HG02884 (cell line): ENCODE measurements around the gene UNC5C.
"Not testable (repeated sequence)": the region's sequence is repeated elsewhere in the genome, so short reads cannot be mapped to it uniquely, and the experiment has no call there.

ENCODE experiments used
- ATAC-seq: cut with Tn5 transposase; IDR thresholded peaks from one replicate; pipeline ENCODE4 v1.9.1; 2021; ENCODE audit warnings: mild to moderate bottlenecking, moderate library complexity; ENCODE audit not compliant: unreplicated experiment

The UNC5C gene

DNA sequence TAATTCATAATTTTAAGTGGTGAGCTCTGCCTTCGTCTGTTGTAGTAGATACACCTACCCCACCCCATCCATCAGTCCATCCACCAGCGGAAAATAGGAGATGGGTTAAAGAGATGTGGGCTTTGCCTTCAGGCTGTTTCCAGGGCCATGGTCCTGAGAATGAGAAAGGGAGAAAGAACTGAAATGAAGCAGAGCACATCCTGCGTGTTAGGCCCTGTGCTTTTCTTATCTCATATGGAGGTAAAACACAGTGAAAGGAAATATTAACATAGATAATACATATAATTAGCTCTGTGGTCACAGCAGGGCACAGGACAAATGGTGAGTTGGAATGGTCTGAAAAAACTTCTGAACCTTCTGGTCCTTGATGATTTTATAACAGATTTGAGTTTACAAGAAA lies 397.5 kb downstream of the UNC5C start:
- ATAC-seq = no peak

DNA sequence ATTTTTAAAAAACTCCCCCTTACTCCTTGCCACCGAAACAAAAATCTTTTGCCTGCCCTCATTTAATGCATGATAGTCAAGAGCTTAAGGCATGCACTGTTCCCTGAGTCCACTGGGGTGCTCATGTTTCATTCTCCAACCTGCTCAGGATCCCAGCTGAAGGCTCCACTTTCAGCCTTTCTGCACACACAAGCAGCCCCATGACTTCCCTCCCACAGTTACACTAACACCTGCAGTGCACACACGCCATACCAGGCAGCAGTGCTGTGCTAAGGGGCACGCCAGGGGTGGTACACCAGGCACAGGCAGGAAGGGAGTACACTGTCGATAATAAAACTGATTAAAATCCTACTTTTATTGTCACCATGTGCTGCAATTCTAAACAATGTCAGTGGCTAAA lies 405.8 kb downstream of the UNC5C start:
- no peak for ATAC-seq

DNA sequence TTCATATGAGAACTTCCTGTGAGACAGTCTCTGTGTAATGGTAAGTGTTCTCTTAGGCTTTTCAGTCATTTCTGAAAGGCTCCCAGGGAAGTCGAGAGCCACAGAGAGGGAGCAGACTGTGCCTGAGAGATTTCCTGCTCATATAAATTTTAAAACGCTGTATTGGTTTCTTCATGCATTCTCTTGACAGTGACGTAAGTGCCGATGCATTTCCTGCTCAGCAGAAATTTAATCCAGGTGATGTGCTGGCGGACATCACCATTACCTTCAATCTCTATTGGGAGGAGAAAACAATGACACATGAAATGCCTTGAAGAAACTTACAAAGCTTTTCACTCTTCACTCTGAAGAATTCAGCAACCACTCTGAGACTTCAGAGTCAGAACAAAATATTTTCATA lies 407.4 kb downstream of the UNC5C start:
- ATAC-seq = no peak

DNA sequence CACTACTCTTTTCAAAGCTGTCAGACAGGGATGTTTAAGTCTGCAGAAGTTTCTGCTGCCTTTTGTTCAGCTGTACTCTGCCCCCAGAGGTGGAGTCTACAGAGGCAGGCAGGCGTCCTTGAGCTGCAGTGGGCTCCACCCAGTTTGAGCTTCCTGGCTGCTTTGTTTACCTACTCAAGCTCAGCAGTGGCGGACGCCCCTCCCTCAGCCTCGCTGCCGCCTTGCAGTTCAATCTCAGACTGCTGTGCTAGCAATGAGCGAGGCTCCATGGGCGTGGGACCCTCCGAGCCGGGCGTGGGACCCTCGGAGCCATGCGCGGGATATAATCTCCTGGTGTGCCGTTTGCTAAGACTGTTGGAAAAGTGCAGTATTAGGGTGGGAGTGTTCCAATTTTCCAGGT lies 409.3 kb downstream of the UNC5C start:
- ATAC-seq = not testable (repeated sequence)

DNA sequence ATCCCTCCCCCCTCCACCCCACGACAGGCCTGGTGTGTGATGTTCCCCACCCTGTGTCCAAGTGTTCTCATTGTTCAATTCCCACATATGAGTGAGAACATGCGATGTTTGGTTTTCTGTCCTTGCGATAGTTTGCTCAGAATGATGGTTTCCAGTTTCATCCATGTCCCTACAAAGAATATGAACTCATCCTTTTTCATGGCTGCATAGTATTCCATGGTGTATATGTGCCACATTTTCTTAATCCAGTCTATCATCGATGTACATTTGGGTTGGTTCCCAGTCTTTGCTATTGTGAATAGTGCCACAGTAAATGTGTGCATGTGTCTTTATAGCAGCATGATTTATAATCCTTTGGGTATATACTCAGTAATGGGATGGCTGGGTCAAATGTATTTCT lies 414.8 kb downstream of the UNC5C start:
- not testable (repeated sequence) for ATAC-seq

DNA sequence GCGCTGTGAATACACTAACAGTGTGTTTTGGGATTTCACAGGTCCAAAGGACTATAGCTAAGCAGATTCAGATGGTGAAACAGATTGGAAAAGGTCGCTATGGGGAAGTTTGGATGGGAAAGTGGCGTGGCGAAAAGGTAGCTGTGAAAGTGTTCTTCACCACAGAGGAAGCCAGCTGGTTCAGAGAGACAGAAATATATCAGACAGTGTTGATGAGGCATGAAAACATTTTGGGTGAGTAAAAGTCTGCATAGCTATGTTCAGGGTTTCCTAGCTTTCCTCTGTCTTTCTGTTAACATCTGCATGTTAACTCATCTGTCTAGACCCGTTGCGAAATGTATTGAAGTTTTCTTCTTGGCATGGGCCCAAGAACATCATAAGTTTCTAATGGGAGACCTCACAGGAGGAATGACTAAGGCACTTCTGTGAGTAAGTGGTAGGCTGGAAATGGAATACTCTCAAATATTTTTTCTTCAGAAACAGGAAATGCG lies 418.9 kb downstream of the UNC5C start:
- ATAC-seq = no peak

DNA sequence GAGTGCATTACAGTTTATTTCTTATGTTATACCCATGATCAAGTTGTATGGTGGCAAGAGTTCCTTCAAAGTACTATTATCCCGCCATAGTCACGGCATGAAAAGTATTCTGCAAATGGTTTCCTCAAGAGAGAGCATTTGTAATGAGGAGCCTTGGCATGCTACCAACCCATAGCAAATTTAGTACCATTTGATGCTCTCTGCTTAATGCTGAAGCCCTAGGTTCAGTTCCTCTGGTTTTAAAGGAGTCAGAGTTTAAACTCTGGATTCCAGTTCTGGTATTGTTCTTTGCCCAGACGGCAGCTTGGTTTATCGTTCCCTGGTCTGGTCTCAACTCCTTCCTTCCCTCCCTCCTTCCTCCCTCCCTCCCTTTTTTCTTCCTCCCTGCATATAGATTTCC lies 419.7 kb downstream of the UNC5C start:
- no peak for ATAC-seq

DNA sequence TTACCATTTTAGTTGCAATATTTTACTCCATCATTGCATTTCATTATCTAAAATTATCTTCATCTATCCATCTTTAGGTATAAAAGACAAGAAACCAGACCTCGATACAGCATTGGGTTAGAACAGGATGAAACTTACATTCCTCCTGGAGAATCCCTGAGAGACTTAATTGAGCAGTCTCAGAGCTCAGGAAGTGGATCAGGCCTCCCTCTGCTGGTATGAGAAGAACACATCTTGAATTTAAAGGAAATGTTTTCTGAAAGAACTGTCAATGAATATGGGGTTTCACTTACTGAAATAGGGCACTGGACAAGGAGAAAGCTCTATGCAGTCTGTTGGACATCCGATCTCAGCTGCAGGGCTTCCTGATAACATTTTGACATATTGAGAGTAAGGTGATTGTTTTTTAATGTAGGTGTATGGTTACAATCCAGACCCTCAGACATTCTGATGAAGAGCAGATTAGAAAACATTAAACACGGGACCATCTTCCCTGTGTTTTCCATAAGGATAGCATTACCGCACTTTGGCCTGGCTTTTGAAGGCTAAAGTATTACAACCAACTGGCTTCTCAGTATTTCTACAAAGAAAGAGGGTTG lies 423.8 kb downstream of the UNC5C start:
- ATAC-seq = no peak

DNA sequence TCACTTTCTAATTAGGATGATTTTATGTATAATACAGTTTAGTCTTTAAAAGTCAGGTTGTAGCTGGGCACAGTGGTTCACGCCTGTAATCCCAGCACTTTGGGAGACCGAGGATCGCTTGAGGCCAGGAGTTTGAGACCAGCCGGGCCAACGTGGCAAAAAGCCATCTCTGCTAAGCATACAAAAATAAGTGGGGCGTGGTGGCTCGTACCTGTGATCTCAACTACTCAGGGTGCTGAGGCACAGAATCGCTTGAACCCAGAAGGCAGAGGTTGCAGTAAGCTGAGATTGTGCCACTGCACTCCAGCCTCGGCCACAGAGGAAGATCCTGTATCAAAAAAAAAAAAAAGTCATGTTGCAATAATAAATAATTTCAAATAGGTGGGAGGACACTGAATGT lies 426.8 kb downstream of the UNC5C start:
- ATAC-seq = no peak

DNA sequence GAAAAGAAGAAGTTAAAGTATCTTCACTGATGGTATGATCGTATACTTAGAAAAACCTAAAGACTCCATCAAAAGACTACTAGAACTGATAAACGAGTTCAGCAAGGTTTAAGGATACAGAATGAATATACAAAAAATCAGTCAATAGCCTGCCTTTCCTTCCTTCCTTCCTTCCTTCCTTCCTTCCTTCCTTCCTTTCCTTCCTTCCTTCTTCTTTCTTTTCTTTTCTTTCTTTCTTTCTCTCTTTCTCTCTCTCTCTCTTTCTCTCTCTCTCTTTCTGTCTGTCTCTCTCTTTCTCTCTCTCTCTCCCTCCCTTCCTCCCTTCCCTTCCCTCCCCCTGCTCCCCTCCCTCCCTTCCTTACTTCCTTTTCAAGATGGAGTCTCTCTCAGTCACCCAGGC lies 428.3 kb downstream of the UNC5C start:
- no peak for ATAC-seq

DNA sequence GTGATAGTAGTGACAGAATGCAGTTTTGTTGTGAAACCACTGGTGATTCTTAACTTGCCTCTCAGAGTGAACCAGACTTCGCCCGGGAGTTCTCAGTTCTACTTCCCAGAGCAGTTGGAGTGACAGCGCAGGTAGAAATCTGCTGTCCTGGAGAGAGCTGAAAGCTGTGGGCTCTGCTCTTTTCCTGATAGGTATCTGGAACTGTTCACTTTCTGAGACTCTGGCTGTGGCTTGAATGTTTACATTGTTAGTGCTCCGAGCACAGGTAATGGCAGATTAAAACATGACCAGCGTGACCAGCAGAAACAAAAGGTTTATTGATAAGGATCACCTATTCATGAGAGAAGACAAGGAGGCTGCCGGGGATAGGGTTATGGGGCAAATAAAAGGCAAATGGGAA lies 430.3 kb downstream of the UNC5C start:
- ATAC-seq = no peak

DNA sequence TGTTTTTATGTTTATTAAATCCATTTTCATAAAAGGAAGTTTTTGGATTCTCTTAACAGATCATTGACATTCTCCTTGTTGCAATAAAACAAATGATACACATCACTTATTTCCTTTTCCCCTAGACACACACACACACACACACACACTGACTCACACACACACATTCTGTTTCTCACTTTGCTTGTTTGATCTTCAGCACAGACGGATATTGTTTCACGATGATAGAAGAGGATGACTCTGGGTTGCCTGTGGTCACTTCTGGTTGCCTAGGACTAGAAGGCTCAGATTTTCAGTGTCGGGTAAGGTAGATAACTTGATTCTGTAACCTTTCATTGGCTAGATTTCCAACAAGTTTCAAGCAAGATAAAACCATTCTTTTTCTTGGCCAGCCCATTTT lies 434.3 kb downstream of the UNC5C start:
- ATAC-seq = no peak
